Gastroesophageal sphincter (tissue), 3 donors: ENCODE data around the gene KRTAP10-5.

Experiments used
- EP300 ChIP-seq: sonication (generic); formaldehyde crosslinking; IDR thresholded peaks from one replicate; pipeline ENCODE4 v1.6.1; 2017; ENCODE audit warnings: antibody characterized with exemption, mild to moderate bottlenecking
- POLR2A ChIP-seq, 2 donors: fragments of 450-650 bp; IDR thresholded peaks; one replicate each; pipeline ENCODE4 v1.6.1; 2017; ENCODE audit warnings: antibody characterized with exemption in 2 of 2, mild to moderate bottlenecking in 2 of 2, moderate library complexity in 1 of 2
- POLR2AphosphoS5 ChIP-seq: sonication (generic); formaldehyde crosslinking; IDR thresholded peaks from one replicate; pipeline ENCODE4 v1.6.1; 2017; ENCODE audit warnings: antibody characterized with exemption
- TF ChIP-seq, protein P1 (sequence below), 4 experiments: fragments of 200-600 bp in 2 of 4; fragments of 450-650 bp in 2 of 4; sonication (generic) in 1 of 4; IDR thresholded peaks; one replicate each; pipeline ENCODE4 v1.5.1; 2017 to 2019; ENCODE audit warnings: antibody characterized with exemption in 4 of 4, mild to moderate bottlenecking in 2 of 4, moderate library complexity in 2 of 4

- TF ChIP-seq, protein P1, sequence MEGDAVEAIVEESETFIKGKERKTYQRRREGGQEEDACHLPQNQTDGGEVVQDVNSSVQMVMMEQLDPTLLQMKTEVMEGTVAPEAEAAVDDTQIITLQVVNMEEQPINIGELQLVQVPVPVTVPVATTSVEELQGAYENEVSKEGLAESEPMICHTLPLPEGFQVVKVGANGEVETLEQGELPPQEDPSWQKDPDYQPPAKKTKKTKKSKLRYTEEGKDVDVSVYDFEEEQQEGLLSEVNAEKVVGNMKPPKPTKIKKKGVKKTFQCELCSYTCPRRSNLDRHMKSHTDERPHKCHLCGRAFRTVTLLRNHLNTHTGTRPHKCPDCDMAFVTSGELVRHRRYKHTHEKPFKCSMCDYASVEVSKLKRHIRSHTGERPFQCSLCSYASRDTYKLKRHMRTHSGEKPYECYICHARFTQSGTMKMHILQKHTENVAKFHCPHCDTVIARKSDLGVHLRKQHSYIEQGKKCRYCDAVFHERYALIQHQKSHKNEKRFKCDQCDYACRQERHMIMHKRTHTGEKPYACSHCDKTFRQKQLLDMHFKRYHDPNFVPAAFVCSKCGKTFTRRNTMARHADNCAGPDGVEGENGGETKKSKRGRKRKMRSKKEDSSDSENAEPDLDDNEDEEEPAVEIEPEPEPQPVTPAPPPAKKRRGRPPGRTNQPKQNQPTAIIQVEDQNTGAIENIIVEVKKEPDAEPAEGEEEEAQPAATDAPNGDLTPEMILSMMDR (IDR thresholded peaks at IDR 0.05) = no peak
- TF ChIP-seq POLR2A (IDR thresholded peaks at IDR 0.05) (no peak), EP300 (no peak), POLR2AphosphoS5 (no peak)
Measured at GRCh38 chr21:44548381-44548780, 32.0 kb downstream of the KRTAP10-5 start.
